Posterior vena cava (tissue), 2 donors: Measurements from ENCODE around the gene TBX6. TPM values are rescaled to one million over a fixed set of nuclear protein-coding genes. Genes with fewer than 3 reads are reported as not detected.
A peak's percentile ranks its signal among the peaks of the same experiment; 100 is the strongest.

Experiments used
- DNase-seq: peaks from one replicate; pipeline ENCODE4 v3.0.0-alpha.2; 2020; ENCODE audit warnings: low spot score
- intact Hi-C, 2 donors: fragments of 100-400 bp; cut with DNase I; formaldehyde crosslinking; loops; one replicate each; pipeline versions ENCODE4 v1.14.1 to v1.14.2; 2022 to 2023
- total RNA-seq, 2 donors: library from RNA; stranded (reverse); fragmentation: NEBNext Ultra II Directional; extraction: Animal tissue kit (Norgen Biotek cat#: 25700); gene quantifications; one replicate each; pipeline ENCODE4 v1.2.1, GENCODE V29; 2021
- donor health status: DM: yes; HTN: yes; CAD: no.
- donor health status: DM: yes; HTN: yes; CAD: no.

The TBX6 gene
- total RNA-seq, 2 donors from 2014 or later: 0.46 to 0.57 TPM

DNA sequence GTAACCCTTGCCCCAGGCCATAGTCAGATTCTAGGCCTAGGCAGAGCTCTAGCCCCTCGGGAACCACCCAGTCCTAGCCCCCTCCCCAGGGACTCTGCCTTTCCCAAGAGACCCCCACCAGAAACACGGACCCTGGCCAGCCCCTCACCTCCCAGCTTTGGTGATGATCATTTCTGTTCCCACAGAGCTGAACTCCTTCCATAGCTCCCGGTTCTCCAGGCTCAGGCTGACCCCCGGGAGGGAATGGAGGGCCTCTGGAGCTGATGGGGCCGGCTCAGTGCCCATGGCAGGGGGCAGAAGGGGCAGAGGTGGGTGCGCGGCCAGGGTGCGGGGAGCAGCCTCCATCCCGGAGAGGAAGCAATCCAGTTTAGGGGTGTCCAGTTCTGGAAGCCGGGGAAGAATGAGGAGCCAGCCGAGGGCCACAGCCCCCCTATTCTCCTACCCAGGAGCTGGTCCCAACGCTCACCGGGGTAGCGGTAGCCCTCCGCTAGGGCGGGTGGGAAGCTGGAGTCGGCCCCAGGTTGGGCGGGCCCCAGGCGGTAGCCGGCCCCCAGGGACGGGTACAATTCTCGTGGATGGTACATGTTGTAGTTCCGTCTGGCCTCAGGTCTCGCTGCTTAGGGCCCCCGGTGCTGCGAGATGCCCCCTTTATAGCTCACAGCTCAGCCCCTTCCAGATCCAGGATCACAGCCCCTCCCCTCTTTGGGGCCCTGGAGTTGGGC lies 953 bp downstream of the TBX6 start:
- intact Hi-C loops: no loop called here
- DNase-seq: no peak

DNA sequence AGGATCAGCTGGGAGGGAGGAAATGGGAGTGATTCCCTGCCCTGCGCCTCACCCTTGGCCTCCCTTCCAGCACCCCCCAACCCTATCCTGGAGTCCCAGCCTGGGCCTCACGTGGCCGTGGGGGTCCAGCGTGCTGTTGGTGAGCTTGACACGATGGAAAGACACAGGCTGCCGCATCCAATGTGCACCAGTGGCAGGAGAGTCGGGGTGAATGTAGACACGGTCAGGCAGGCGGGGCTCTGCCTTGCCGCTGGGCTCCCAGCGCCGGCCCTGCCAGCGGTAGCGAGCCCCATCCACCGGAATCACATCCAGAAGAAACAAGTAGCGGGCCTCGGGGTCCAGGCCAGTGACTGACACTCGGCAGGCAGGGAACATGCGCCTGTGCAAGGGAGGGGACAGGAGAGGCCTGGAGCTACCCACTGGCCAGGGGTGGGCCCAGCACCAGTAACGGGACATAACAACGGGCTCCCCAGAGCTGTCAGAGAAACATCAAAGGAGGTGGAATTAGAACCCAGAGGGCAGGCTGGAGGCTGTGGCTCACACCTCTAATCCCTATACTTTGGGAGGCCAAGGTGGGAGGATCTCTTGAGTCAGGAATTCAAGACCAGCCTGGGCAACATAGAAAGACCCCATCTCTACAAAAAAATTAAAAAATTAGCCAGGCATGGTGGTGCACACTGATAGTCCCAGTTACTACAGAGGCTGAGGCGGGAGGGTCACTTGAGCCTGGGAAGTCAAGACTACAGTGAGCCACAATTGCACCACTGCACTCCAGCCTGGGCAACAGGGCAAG lies 2.7 kb downstream of the TBX6 start:
- DNase-seq: peak; percentile 75
- intact Hi-C loops: no loop called here

GRCh38 chr16:30088237-30088831 lies 3.4 kb downstream of the TBX6 start:
- intact Hi-C loops: no loop called here

GRCh38 chr16:30087181-30087898 lies 4.4 kb downstream of the TBX6 start:
- DNase-seq: peak; percentile 71
- intact Hi-C loops: no loop called here

More at GRCh38 chr16:30088237-30088831, 3.4 kb downstream of the TBX6 start:
- DNase-seq: no peak

- intact Hi-C loops: no loop called here
Measured at GRCh38 chr16:30086291-30087140, 5.2 kb downstream of the TBX6 start.

GRCh38 chr16:30085820-30086219 lies 5.9 kb downstream of the TBX6 start:
- no peak for DNase-seq
- intact Hi-C loops: no loop called here

More at GRCh38 chr16:30086291-30087140, 5.2 kb downstream of the TBX6 start:
- DNase-seq: no peak

GRCh38 chr16:30085247-30085646 lies 6.5 kb downstream of the TBX6 start:
- no peak for DNase-seq
- intact Hi-C loops: no loop called here

DNA sequence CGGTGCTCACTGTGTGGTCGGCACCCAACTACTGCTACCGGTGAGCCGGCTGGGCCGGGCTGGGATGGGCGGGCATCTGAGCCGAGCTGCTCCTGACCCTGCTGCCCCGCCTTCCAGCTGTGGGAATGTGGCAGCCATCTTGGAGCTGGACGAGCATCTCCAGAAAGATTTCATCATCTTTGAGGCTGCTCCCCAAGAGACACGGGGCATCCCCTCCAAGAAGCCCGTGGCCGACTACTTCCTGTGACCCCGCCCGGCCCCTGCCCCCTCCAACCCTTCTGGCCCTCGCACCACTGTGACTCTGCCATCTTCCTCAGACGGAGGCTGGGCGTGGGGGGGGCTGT lies 6.9 kb downstream of the TBX6 start:
- DNase-seq: peak; percentile 92
- intact Hi-C loops: no loop called here

- intact Hi-C loops: no loop called here
Measured at GRCh38 chr16:30084096-30084815, 7.5 kb downstream of the TBX6 start.

GRCh38 chr16:30083216-30084055 lies 8.3 kb downstream of the TBX6 start:
- DNase-seq: peak; percentile 67
- intact Hi-C loops: no loop called here

More at GRCh38 chr16:30084096-30084815, 7.5 kb downstream of the TBX6 start:
- DNase-seq: peak; percentile 66

GRCh38 chr16:30082545-30083090 lies 9.1 kb downstream of the TBX6 start:
- intact Hi-C loops: no loop called here
- no peak for DNase-seq

- intact Hi-C loops: no loop called here
- DNase-seq: no peak
Measured at GRCh38 chr16:30079480-30079879, 12.2 kb downstream of the TBX6 start.

DNA sequence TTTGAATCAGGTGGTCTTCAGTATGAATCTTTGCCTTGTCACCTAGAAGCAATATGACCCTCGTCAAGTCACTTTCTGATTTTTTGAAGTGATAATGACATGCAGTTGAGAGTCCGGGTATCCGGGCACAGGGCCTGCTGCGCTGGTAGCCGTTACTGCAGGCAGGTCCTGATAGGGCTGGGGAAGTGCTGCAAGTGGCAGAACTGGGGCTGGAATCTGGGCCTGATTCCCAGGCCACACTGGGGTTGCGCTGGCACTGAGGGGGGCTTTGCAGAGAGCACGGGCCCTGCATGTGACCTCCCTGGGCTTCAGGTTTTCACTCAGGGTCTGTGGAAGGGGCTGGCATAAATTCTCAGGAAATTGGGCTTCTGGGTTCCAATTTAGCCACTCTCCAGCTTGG lies 13.0 kb downstream of the TBX6 start:
- DNase-seq: no peak
- intact Hi-C loops: no loop called here

- no peak for DNase-seq
- intact Hi-C loops: no loop called here
Measured at GRCh38 chr16:30077656-30078055, 14.1 kb downstream of the TBX6 start.

DNA sequence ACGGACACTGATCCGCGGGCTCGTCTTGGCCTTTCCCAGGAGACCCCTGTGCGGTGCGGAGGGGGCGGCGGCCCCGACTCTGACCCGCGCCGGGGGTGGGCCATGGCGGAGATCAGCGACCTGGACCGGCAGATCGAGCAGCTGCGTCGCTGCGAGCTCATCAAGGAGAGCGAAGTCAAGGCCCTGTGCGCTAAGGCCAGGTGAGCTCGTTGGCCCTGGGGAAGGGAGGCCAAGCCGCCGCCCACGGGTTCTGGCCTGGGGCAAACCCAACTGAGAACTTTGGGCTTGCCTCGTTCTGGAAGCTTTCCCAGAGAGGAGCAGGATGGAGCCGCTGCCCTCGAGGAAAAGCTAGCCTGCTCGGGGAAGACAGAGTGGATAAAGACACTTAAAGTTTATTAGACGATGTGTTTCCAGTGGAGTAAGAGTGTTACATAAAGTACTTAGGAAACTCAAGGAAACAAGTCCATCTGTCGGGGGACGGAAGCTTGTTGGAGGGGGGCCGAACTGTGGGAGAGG lies 15.4 kb downstream of the TBX6 start:
- intact Hi-C loops: no loop called here
- DNase-seq: peak; percentile 84

DNA sequence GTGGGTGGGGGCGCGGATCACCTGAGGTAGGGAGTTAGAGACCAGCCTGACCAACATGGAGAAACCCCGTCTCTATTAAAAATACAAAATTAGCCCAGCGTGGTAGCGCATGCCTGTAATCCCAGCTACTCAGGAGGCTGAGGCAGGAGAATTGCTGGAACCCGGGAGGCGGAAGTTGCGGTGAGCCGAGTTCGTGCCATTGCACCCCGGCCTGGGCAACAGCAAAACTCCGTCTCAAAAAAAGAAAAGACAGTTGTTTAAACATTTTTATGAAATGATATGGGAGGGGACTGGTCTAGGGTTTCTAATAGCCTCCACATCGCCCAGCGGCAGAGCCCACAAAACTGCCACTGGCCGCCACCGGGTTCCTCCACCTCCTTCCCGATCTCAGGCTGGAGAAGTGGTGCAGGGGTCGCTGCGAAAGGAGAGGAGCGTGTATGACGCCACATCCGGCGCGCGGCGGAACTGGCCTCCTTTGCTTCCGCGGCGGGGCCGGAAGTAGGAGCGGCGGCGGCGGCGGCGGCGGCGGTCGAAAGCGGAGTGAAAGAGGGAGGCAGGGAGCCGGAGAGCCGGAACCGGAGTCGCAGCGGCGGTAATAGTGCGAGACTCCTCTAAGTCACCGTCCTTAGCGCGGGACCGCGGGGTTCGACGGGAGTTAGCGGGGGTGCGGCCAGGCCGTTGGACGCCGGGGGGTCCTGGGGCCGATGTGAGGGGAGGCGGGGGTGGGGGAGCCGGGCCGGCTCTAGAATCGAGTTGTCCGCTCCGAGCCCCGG lies 16.0 kb downstream of the TBX6 start, which contains the start of gene PPP4C:
Gene PPP4C (plus strand): TSS at position 492 of the 773 bp plus-strand sequence. CDS start 384 bp downstream, outside the sequence.
- intact Hi-C loops: no loop called here
- DNase-seq: peak; percentile 97
